Measurements from ENCODE around the gene TAS2R14. TPM values are rescaled to one million over a fixed set of nuclear protein-coding genes. Genes with fewer than 3 reads are reported as not detected.

TAS2R14 gene
- total and polyA plus RNA-seq, 2 of the 8 experiments (the other 6 are each of a cell fraction or from before 2014, with no cell fraction given) = 0.80 to 1.1 TPM

DNA sequence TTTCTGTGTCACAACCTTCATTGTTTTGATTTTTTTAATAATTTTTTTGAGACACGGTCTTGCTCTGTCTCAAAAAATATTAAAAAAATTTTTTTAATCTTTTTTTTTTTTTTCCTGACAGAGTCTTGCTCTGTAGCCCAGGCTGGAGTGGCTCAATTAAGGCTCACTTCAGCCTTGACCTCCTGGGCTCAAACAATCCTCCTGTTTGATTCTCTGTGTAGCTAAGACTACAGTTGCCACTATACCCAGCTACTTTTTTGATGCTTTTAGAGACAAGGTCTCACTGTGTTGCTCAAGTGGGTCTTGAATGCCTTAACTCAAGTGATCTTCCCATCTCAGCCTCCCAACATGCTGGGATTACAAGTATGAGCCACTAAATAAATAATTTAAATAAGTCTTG, 19.3 kb downstream of the TAS2R14 start:
- ChIA-PET POLR2A (ENCODE audit: partially characterized antibody) (no interaction called here), CTCF (ENCODE audit: partially characterized antibody) (interaction anchor here (0.8 kb wide), 1 partner anchor 22 kb away, joined by 3 read pairs; no protein-coding TSS in a partner anchor)
- H4K20me1 ChIP-seq (replicated peaks in 1 of 2; ENCODE audit: control insufficient read depth in 1 of 2, insufficient read depth in 2 of 2, low read length in 2 of 2) = no peaks in the 10 kb centered on the region
- no peak overlapping the region for H2BK12ac ChIP-seq (ENCODE audit: low read depth, low read length)
- H4K91ac ChIP-seq (replicated peaks; ENCODE audit: insufficient read length, low read length) = no peak overlapping the region
- no peak overlapping the region for H2BK120ac ChIP-seq (replicated peaks; ENCODE audit: low read depth, low read length)
- H3K9ac ChIP-seq (replicated peaks in 1 of 4; ENCODE audit: extremely low read depth in 1 of 4, low read depth in 3 of 4, low read length in 3 of 4) = no peak overlapping the region
- WGBS, 2 experiments (ENCODE audit: extremely low coverage in 1 of 2, insufficient coverage in 1 of 2, insufficient read length in 1 of 2, insufficient replicate concordance in 2 of 2, low coverage in 1 of 2, low lambda C conversion rate in 2 of 2, missing lambda C conversion rate in 1 of 2) = 94% methylated on average over 1 of the region's 1 CpG; no CpG with 5 or more reads in 1 of the 2 experiments
- H2BK20ac ChIP-seq (ENCODE audit: low read length) = no peak overlapping the region
- no peak overlapping the region for H4K8ac ChIP-seq (ENCODE audit: extremely low read depth, insufficient read depth, low read length)
- H2BK15ac ChIP-seq (ENCODE audit: low read length) = no peak overlapping the region
- no peak overlapping the region for H3K4ac ChIP-seq (replicated peaks; ENCODE audit: insufficient read length, low read depth, low read length)
- no peak overlapping the region for H2AFZ ChIP-seq (ENCODE audit: low read length)
- no peak overlapping the region for H2BK5ac ChIP-seq (ENCODE audit: low read depth, low read length)
- no peak overlapping the region for H3K14ac ChIP-seq (ENCODE audit: insufficient read length)
- H3K27ac ChIP-seq (ENCODE audit: low read depth, low read length) = no peak overlapping the region
- no peak overlapping the region for H3K4me2 ChIP-seq (ENCODE audit: insufficient read depth in 1 of 2, low read depth in 2 of 2, low read length in 2 of 2)
- no peaks in the 10 kb centered on the region for H3K9me3 ChIP-seq (ENCODE audit: insufficient read depth in 2 of 2, low read depth in 1 of 2, low read length in 1 of 2)
- H2AK5ac ChIP-seq (ENCODE audit: low read depth, low read length) = no peak overlapping the region
- TF ChIP-seq GABPA (IDR thresholded peaks at IDR 0.05; ENCODE audit: borderline replicate concordance, insufficient read depth, low read length) (no peak), CHD2 (IDR thresholded peaks at IDR 0.05; ENCODE audit: low read length) (no peak), CBX8 (IDR thresholded peaks at IDR 0.05; ENCODE audit: borderline replicate concordance, low read depth, low read length) (no peak), RFX5 (IDR thresholded peaks at IDR 0.05; ENCODE audit: borderline replicate concordance, low read depth, low read length) (no peak), KDM4A (IDR thresholded peaks at IDR 0.05; ENCODE audit: low read depth, low read length, severe bottlenecking) (no peak), CREB1 (IDR thresholded peaks at IDR 0.05) (no peak), PHF8 (conservative IDR thresholded peaks at IDR 0.05; ENCODE audit: low read depth, low read length) (no peak)
- TF ChIP-seq, protein P1, sequence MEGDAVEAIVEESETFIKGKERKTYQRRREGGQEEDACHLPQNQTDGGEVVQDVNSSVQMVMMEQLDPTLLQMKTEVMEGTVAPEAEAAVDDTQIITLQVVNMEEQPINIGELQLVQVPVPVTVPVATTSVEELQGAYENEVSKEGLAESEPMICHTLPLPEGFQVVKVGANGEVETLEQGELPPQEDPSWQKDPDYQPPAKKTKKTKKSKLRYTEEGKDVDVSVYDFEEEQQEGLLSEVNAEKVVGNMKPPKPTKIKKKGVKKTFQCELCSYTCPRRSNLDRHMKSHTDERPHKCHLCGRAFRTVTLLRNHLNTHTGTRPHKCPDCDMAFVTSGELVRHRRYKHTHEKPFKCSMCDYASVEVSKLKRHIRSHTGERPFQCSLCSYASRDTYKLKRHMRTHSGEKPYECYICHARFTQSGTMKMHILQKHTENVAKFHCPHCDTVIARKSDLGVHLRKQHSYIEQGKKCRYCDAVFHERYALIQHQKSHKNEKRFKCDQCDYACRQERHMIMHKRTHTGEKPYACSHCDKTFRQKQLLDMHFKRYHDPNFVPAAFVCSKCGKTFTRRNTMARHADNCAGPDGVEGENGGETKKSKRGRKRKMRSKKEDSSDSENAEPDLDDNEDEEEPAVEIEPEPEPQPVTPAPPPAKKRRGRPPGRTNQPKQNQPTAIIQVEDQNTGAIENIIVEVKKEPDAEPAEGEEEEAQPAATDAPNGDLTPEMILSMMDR (IDR thresholded peaks at IDR 0.05; ENCODE audit: control extremely low read depth in 1 of 3, insufficient read depth in 1 of 3, low read depth in 1 of 3, low read length in 3 of 3) = no peak
- H3K56ac ChIP-seq (replicated peaks; ENCODE audit: insufficient read length, low read depth, low read length) = no peak overlapping the region
- H3K4me1 ChIP-seq (replicated peaks in 1 of 4; ENCODE audit: control insufficient read depth in 3 of 4, insufficient read depth in 4 of 4, low read length in 3 of 4) = no peaks in the 10 kb centered on the region
- no peak for FAIRE-seq
- no peaks in the 10 kb centered on the region for H3K23me2 ChIP-seq (ENCODE audit: low read depth, low read length)
- no peak overlapping the region for H4K5ac ChIP-seq (ENCODE audit: insufficient read length, low read depth, low read length)
- peaks cover 0 to 1% (median 0%) of the 10 kb centered on the region in 4 experiments; a peak in 1 of 7 replicates for H3K27me3 ChIP-seq (replicated peaks in 1 of 4; ENCODE audit: control insufficient read depth in 3 of 4, extremely low read depth in 1 of 4, insufficient read depth in 3 of 4, low read length in 3 of 4)
- no peak overlapping the region for H3K18ac ChIP-seq (ENCODE audit: extremely low read depth, low read length)
- H3K4me3 ChIP-seq (ENCODE audit: extremely low read depth in 1 of 4, insufficient read depth in 2 of 4, low read depth in 3 of 4, low read length in 4 of 4) = no peak overlapping the region
- H3K23ac ChIP-seq (ENCODE audit: insufficient read length) = no peak overlapping the region
- no peaks in the 10 kb centered on the region for H3K79me1 ChIP-seq (ENCODE audit: low read depth, low read length)
- H3K36me3 ChIP-seq (ENCODE audit: control insufficient read depth in 2 of 4, insufficient read depth in 4 of 4, low read length in 3 of 4) = no peaks in the 10 kb centered on the region
- DNase-seq (ENCODE audit: low read depth in 1 of 2, low spot score in 2 of 2) = no peak
- no peaks in the 10 kb centered on the region for H3K79me2 ChIP-seq (ENCODE audit: control insufficient read depth in 1 of 2, insufficient read depth in 2 of 2, low read length in 2 of 2)

All from H1 (cell line).